ENCODE measurements around the gene HCN4.
A peak's percentile ranks its signal among the peaks of the same experiment; 100 is the strongest.
"Not testable (repeated sequence)": the region's sequence is repeated elsewhere in the genome, so short reads cannot be mapped to it uniquely, and the experiment has no call there.

HCN4 gene

DNA sequence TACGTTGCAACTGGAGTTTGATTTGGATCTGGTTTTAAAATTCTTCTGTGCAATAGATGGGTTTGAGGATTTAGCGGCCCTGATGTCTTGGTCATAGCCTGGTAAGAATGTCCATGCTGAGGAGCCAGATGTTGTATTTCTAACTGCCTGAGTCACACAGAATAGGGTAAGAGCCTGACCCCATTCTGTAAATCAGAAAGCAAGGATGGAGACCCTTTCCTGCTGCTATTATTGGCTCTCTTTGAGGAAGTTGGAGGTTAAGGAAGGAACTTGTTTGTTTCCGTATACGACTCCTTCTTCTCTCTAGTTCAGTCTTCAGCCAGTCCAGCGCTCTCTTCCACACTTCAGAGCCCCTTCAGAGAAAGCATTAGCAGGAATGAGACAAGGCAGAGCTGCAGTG, 65.1 kb downstream of the HCN4 start:
- DNase-seq (ENCODE audit: insufficient read length, low spot score) (no peak), FAIRE-seq (peak; percentile 71)

DNA sequence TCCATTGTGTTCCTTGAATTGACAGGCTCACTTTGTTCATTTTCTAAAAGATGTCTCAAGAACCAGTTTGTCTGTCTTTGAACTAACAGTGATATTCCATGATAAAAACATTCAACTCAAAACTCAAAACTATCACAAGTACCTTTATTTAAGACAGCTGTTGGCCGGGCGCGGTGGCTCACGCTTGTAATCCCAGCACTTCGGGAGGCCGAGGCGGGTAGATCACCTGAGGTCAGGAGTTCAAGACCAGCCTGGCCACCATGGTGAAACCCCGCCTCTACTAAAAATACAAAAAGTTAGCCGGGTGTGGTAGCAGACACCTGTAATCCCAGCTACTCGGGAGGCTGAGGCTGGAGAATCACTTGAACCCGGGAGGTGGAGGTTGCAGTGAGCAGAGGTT, 68.5 kb downstream of the HCN4 start:
- not testable (repeated sequence) for FAIRE-seq

GRCh38 chr15:73298522-73299245, 70.1 kb downstream of the HCN4 start:
- FAIRE-seq (peak; percentile 33), DNase-seq (ENCODE audit: insufficient read length, low spot score) (no peak)

More for the DNA sequence above, 68.5 kb downstream of the HCN4 start:
- DNase-seq (ENCODE audit: insufficient read length, low spot score), result not testable (repeated sequence)

GRCh38 chr15:73296609-73297353, 72.0 kb downstream of the HCN4 start:
- FAIRE-seq, result peak; percentile 62
- DNase-seq (ENCODE audit: insufficient read length, low spot score), result no peak

GRCh38 chr15:73295630-73296286, 73.0 kb downstream of the HCN4 start:
- peak; percentile 94 for FAIRE-seq

GRCh38 chr15:73293773-73294172, 75.0 kb downstream of the HCN4 start:
- FAIRE-seq (peak; percentile 87), DNase-seq (ENCODE audit: insufficient read length, low spot score) (no peak)

More at GRCh38 chr15:73295630-73296286, 73.0 kb downstream of the HCN4 start:
- no peak for DNase-seq (ENCODE audit: insufficient read length, low spot score)

DNA sequence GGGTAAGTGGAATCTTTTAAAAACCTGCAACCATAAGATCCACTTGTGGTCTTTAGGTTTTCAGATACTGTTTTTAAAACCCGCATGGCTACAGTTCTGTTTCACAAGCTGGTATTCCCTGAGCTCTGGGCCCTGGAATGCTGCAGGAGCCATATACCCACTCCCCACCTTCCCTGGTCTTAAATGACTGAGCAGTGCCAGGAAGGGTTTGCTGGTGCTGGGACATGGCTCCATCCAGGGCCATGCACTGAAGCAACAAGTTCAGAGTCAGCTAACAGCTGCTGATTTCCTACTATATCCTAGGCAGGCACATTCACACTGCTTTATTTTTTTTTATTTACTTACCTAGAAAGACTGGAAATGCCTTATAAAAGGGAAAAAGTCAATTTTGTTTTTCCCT, 77.3 kb downstream of the HCN4 start:
- FAIRE-seq, result no peak
- DNase-seq (ENCODE audit: insufficient read length, low spot score), result no peak

DNA sequence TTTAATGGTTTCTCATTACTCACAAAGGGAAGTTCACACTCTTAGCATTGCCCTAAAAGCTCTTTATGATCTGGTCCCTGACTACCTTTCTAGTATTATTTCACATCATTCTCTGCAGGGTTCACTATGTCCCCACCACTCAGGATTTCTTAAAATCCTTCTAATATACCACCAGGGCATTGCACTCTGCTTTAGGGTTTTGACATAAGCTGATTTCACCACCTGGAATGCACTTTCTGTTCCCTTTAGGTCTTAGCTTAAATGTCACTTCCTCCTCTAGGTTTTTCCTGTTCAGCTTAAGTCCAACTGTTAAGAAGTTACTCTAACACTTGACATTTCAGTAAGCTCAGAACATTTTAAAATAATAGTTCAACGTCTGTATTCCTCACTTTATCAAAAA, 81.7 kb downstream of the HCN4 start:
- FAIRE-seq, result no peak

DNA sequence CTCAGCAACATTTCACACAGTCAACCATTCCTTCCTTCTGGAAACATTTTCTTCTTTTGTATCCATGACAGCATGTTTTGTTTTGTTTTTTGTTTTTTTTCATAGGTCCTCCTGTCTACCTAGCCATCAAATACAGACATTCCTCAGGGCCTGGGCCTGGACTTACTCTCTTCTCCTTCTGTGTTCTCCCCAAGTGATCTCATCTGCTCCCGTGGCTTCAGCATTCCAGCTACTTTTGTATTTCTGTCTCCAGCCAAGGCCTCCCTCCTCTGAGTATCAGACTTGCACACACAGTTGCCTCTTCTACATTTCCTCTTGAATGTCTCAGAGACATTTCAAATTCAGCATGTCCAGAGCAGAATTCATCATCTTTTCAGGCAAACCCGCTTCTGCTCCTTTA, 82.4 kb downstream of the HCN4 start:
- FAIRE-seq (peak; percentile 74), DNase-seq (ENCODE audit: insufficient read length, low spot score) (no peak)

More for the DNA sequence above, 81.7 kb downstream of the HCN4 start:
- no peak for DNase-seq (ENCODE audit: insufficient read length, low spot score)

- DNase-seq (ENCODE audit: insufficient read length, low spot score) (peak; percentile 77), FAIRE-seq (peak; percentile 38)
Observed at GRCh38 chr15:73284090-73284716, 84.6 kb downstream of the HCN4 start.

DNA sequence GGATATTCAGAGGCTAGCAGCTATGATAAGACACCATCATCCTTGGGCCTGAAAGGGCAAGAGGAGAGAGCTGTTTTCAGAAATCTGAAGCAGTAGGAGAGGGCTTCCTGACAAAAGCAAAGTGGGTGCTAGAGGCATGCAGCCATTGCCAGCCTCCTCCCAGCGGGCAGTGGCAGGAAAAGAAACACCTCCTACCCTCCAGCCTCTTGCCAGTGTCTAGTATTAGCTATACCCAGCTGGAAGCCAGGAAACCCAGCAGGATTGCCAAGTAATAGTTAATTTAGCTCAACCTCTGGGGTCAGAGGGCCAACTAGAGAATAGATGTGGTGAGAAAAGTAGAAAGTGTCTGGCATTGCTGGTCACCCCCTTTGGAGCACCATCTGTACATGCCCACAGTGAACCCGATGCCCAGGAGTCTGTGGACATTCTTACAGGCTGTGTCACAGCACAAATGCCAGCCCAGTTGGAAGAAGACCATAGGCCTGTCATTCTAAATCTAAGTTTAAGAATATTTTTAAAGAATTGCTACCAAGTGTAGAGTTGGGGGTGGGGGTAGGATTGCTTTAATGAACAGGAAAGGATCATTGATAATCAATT, 85.3 kb downstream of the HCN4 start:
- FAIRE-seq (peak; percentile 88), DNase-seq (ENCODE audit: insufficient read length, low spot score) (no peak)

DNA sequence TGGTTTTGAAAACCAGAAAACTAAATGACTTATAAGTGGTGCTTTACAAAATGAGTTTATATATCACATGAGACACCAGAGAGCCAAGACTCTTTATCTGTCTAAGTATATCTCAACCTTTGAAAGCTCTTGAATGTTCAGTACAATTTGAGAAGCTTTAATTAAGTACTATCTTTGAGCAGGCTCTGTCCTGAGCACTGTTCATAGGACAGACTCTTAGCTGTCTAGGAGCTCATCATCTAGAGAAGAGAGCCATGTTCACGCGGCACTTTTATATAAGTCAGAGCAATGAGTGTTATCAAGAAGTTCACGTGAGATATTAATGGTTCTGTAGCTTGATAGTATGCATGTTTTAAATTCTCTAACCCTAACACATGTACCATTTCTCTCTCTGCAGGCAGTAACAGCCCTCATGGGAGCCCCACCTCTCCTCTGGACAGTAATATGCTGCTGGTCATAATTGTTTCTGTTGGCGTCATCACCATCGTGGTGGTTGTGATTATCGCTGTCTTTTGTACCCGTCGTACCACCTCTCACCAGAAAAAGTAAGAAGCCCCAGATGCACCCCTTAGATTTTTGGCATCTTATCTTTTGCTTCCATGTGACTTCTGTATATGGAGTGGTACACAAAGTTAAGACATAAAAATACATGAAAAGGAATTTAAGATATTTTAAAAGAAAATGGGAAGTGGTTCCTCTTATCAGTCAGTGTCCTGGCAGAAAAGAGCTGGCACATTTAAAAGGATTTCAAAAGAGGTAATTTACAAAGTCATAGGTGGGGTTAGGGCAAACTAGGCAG, 86.0 kb downstream of the HCN4 start:
- no peak for DNase-seq (ENCODE audit: insufficient read length, low spot score)
- peak; percentile 38 for FAIRE-seq

- FAIRE-seq, result no peak
- DNase-seq (ENCODE audit: insufficient read length, low spot score), result no peak
Observed at GRCh38 chr15:73275862-73276261, 92.9 kb downstream of the HCN4 start.

DNA sequence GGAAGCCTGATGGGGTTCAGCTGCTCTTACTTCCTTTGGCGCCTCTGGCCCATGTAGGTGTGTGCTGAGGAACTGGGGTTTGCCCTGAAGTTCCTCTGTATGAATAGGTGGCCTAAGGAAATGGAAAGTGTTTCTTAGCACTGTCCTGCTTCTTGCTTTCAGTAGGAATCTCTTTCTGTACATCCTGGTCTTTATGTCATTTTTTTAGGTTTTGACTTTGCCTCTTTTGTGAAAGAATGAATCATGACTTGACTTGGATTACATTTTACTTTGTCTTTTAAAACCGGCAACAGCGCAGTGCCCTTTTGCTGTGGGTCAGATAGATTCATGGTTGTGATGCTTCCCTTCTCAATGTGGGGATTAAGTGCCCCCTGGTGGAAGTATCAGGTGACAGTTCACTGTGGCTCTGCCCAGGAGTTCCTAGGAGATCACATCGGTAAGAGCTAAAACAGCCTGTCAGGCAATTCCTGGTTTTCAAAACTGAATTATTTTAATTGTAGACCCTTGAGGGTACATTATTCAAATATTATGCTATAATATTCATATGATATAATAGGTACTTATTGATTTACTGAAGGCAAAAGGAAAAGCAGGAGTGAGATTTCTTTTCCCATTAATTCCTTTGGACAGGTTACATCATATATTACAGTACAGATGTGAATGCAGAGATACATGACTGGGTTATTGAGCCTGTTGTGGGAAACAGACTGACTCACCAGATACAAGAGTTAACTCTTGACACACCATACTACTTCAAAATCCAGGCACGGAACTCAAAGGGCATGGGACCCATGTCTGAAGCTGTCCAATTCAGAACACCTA, 95.4 kb downstream of the HCN4 start:
- peak; percentile 88 for DNase-seq (ENCODE audit: insufficient read length, low spot score)

DNA sequence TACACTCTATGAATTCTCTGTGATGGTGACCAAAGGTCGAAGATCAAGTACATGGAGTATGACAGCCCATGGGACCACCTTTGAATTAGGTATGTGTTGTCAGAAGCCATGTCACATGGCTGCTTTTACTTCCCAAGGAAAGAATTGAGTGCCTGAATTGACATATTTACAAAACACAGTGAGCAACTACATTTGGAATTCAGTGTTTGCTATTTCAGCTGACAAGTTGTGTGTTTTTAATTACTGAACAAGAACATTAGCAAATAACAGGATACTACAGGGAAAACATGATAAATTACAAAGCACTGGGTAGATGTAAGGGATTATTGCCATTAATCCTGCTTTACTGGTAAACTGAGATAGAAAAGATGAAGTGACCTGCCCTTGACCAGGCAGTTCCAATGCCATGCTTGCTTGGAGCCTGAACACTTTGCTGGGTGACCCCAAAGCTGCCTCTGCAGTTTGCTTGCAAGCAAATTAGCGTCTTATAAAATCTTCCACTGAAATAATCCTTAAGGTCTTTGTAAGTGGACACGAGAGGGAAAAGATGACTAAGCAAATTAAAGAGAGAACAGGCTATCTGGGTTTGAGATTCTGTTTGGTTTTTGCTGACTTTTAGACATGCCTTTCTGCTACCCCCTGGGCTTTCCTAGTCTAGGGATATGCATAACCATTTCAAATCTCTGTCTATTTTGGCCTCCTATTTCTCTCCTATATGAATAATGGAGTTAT, 98.2 kb downstream of the HCN4 start:
- DNase-seq (ENCODE audit: insufficient read length, low spot score), result no peak
- FAIRE-seq, result no peak

More for the DNA sequence above, 95.4 kb downstream of the HCN4 start:
- peak; percentile 94 for FAIRE-seq

Measured in HTR-8/SVneo (cell line).